ENCODE data around the gene C2CD5. TPM values are rescaled to one million over a fixed set of nuclear protein-coding genes. Genes with fewer than 3 reads are reported as not detected.

The C2CD5 gene
- total RNA-seq, 1 experiment from 2014 or later, result 35.4 TPM

GRCh38 chr12:22527999-22528398 is 16.3 kb downstream of the C2CD5 start:
- no peaks in the 10 kb centered on the region for H3K27me3 Mint-ChIP-seq (ENCODE audit: low read depth)
- Histone ChIP-seq H3K4ac (ENCODE audit: low read depth, low read length) (no peak overlapping the region), H2AK5ac (ENCODE audit: insufficient read length, low read length) (no peak overlapping the region), H3K18ac (ENCODE audit: insufficient read length, low read depth, low read length) (no peak overlapping the region), H3K23me2 (ENCODE audit: insufficient read length, low read depth, low read length, poor library complexity, severe bottlenecking) (no peaks in the 10 kb centered on the region), H3K9me3 (ENCODE audit: control insufficient read depth, low read depth, low read length) (no peaks in the 10 kb centered on the region), H2BK15ac (ENCODE audit: low read depth, low read length) (no peak overlapping the region), H2AFZ (ENCODE audit: low read length) (no peak overlapping the region), H3K4me1 (ENCODE audit: insufficient read depth, low read length) (no peaks in the 10 kb centered on the region), H3K9ac (ENCODE audit: extremely low read depth, insufficient read length, low read length) (no peak overlapping the region), H3K14ac (ENCODE audit: insufficient read depth, low read length) (no peak overlapping the region), H2BK12ac (ENCODE audit: insufficient read length, low read depth, low read length) (no peak overlapping the region), H3T11ph (ENCODE audit: low read length) (no peak overlapping the region), H2BK20ac (ENCODE audit: low read depth, low read length, poor library complexity, severe bottlenecking) (no peak overlapping the region), H2BK120ac (ENCODE audit: low read depth, low read length, poor library complexity, severe bottlenecking) (no peak overlapping the region), H4K8ac (replicated peaks; ENCODE audit: insufficient read length, low read depth, low read length) (no peak overlapping the region), H4K91ac (ENCODE audit: insufficient read length, low read depth, low read length) (no peak overlapping the region), H3K79me2 (ENCODE audit: insufficient read depth, low read length) (no peaks in the 10 kb centered on the region), H3K23ac (ENCODE audit: insufficient read length, low read depth, low read length) (no peak overlapping the region), H2BK5ac (ENCODE audit: insufficient read length, low read length) (no peak overlapping the region), H3K27me3 (ENCODE audit: insufficient read depth, low read length) (no peaks in the 10 kb centered on the region), H3K79me1 (ENCODE audit: insufficient read depth, low read depth, low read length, poor library complexity, severe bottlenecking) (no peaks in the 10 kb centered on the region), H4K5ac (ENCODE audit: insufficient read length, low read depth, low read length) (no peak overlapping the region), H4K20me1 (ENCODE audit: control insufficient read depth, insufficient read depth, insufficient read length) (no peaks in the 10 kb centered on the region), H3K27ac (ENCODE audit: insufficient read length, low read depth, low read length) (no peak overlapping the region), H3K56ac (ENCODE audit: insufficient read length, low read depth, low read length) (no peak overlapping the region), H3K4me2 (ENCODE audit: insufficient read depth, insufficient read length, low read length) (no peak overlapping the region)
- no peaks in the 10 kb centered on the region for H3K4me1 Mint-ChIP-seq
- no peak overlapping the region for H3K27ac Mint-ChIP-seq
- no peaks in the 10 kb centered on the region; a peak in 1 of 5 replicates for H3K9me3 Mint-ChIP-seq
- TF ChIP-seq, protein P1, sequence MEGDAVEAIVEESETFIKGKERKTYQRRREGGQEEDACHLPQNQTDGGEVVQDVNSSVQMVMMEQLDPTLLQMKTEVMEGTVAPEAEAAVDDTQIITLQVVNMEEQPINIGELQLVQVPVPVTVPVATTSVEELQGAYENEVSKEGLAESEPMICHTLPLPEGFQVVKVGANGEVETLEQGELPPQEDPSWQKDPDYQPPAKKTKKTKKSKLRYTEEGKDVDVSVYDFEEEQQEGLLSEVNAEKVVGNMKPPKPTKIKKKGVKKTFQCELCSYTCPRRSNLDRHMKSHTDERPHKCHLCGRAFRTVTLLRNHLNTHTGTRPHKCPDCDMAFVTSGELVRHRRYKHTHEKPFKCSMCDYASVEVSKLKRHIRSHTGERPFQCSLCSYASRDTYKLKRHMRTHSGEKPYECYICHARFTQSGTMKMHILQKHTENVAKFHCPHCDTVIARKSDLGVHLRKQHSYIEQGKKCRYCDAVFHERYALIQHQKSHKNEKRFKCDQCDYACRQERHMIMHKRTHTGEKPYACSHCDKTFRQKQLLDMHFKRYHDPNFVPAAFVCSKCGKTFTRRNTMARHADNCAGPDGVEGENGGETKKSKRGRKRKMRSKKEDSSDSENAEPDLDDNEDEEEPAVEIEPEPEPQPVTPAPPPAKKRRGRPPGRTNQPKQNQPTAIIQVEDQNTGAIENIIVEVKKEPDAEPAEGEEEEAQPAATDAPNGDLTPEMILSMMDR (conservative IDR thresholded peaks at IDR 0.05), result no peak
- no CpG with 5 or more reads among the region's 1 CpG for WGBS (ENCODE audit: extremely low coverage, insufficient read length, low lambda C conversion rate)
- DNase-seq, result no peak
- H3K4me3 Mint-ChIP-seq, result no peak overlapping the region
- H3K36me3 Mint-ChIP-seq (ENCODE audit: insufficient read depth in 1 of 3, low read depth in 3 of 3), result peaks cover 19 to 34% (median 32%) of the 10 kb centered on the region in 3 experiments
